H1 (cell line): Measurements from ENCODE around the gene AP2B1. TPM values are rescaled to one million over a fixed set of nuclear protein-coding genes. Genes with fewer than 3 reads are reported as not detected.

Source experiments
- CTCF ChIA-PET: fragments of 300-600 bp; sonication (Branson Sonifier 250); formaldehyde crosslinking; loops from one replicate; lab custom pipeline; 2021; ENCODE audit not compliant: partially characterized antibody; lab: Charles Lee
- POLR2A ChIA-PET: fragments of 300-600 bp; sonication (Branson Sonifier 250); formaldehyde crosslinking; loops from one replicate; lab custom pipeline; 2021; ENCODE audit warnings: inconsistent platforms; ENCODE audit not compliant: partially characterized antibody; lab: Charles Lee
- DNase-seq, 2 experiments: peaks; one replicate each; pipeline versions ENCODE4 v3.0.0 to v3.0.0-alpha.2; 2010 to 2022; ENCODE audit warnings: low spot score in 2 of 2, low read depth in 1 of 2, mixed read lengths in 1 of 2
- FAIRE-seq: peaks from 2 replicates; lab custom pipeline; 2011; peaks lifted over from hg19 to GRCh38; lab: Jason Lieb, UNC
- H2AFZ ChIP-seq: 2 replicates; pipeline ENCODE4 v1.8.1; 2012; ENCODE audit warnings: low read length, inconsistent platforms
- H2AK5ac ChIP-seq: 2 replicates; pipeline ENCODE4 v1.6.1; 2013; ENCODE audit warnings: low read depth, low read length
- H2BK120ac ChIP-seq: replicated peaks from 2 replicates; pipeline ENCODE3; 2013; ENCODE audit warnings: low read depth, low read length, inconsistent platforms
- H2BK12ac ChIP-seq: 2 replicates; pipeline ENCODE4 v1.6.1; 2013; ENCODE audit warnings: low read depth, low read length
- H2BK15ac ChIP-seq: 2 replicates; pipeline ENCODE4 v1.6.1; 2013; ENCODE audit warnings: low read length
- H2BK20ac ChIP-seq: 2 replicates; pipeline ENCODE4 v1.6.1; 2013; ENCODE audit warnings: low read length
- H2BK5ac ChIP-seq: 2 replicates; pipeline ENCODE4 v1.6.1; 2013; ENCODE audit warnings: low read depth, low read length
- H3K14ac ChIP-seq: 2 replicates; pipeline ENCODE4 v1.6.1; 2013; ENCODE audit warnings: inconsistent platforms; ENCODE audit not compliant: insufficient read length
- H3K18ac ChIP-seq: 2 replicates; pipeline ENCODE4 v1.6.1; 2013; ENCODE audit warnings: low read length; ENCODE audit errors: extremely low read depth
- H3K23ac ChIP-seq: 2 replicates; pipeline ENCODE4 v1.6.1; 2013; ENCODE audit warnings: inconsistent platforms; ENCODE audit not compliant: insufficient read length
- H3K23me2 ChIP-seq: 2 replicates; pipeline ENCODE4 v1.6.1; 2013; ENCODE audit warnings: low read depth, low read length
- H3K27ac ChIP-seq: 2 replicates; pipeline ENCODE4 v1.6.1; 2011; ENCODE audit warnings: low read depth, low read length, inconsistent platforms
- H3K27me3 ChIP-seq, 4 experiments: replicated peaks in 1 of 4; 1 replicate in 1 of 4; 2 replicates in 3 of 4; pipeline versions ENCODE4 v1.6.1 to v1.8.1; 2011 to 2013; ENCODE audit warnings: low read length in 3 of 4, mild to moderate bottlenecking in 3 of 4, inconsistent platforms in 2 of 4, mixed read lengths in 2 of 4, moderate library complexity in 1 of 4; ENCODE audit not compliant: control insufficient read depth in 3 of 4, insufficient read depth in 3 of 4; ENCODE audit errors: extremely low read depth in 1 of 4
- H3K36me3 ChIP-seq, 4 experiments: 2 replicates each; pipeline versions ENCODE4 v1.6.1 to v1.8.1; 2011 to 2013; ENCODE audit warnings: mild to moderate bottlenecking in 4 of 4, low read length in 3 of 4, moderate library complexity in 2 of 4, control low read depth in 1 of 4, inconsistent platforms in 1 of 4; ENCODE audit not compliant: insufficient read depth in 4 of 4, control insufficient read depth in 2 of 4
- H3K4ac ChIP-seq: replicated peaks from 2 replicates; pipeline ENCODE3; 2013; ENCODE audit warnings: low read length, low read depth, mixed read lengths, inconsistent platforms; ENCODE audit not compliant: insufficient read length
- H3K4me1 ChIP-seq, 4 experiments: replicated peaks in 1 of 4; 1 replicate in 1 of 4; 2 replicates in 3 of 4; pipeline versions ENCODE4 v1.6.1 to v1.8.1; 2011 to 2013; ENCODE audit warnings: low read length in 3 of 4, inconsistent platforms in 2 of 4, mixed read lengths in 1 of 4; ENCODE audit not compliant: insufficient read depth in 4 of 4, control insufficient read depth in 3 of 4
- H3K4me2 ChIP-seq, 2 experiments: 2 replicates each; pipeline versions ENCODE4 v1.6.1 to v1.8.1; 2011 to 2013; ENCODE audit warnings: low read depth in 2 of 2, low read length in 2 of 2, control low read depth in 1 of 2, inconsistent platforms in 1 of 2, mild to moderate bottlenecking in 1 of 2; ENCODE audit not compliant: insufficient read depth in 1 of 2
- H3K4me3 ChIP-seq, 4 experiments: fragments of 200-600, 300-600 bp in 1 of 4; sonication (generic), shearing (Covaris generic), sonication (Bioruptor Twin) in 1 of 4; 2 replicates each; pipeline versions ENCODE4 v1.5.1 to v1.8.1; 2011 to 2016; ENCODE audit warnings: low read length in 4 of 4, low read depth in 3 of 4, control low read depth in 2 of 4, inconsistent platforms in 2 of 4, mild to moderate bottlenecking in 2 of 4, mixed read lengths in 1 of 4, moderate library complexity in 1 of 4; ENCODE audit not compliant: insufficient read depth in 2 of 4; ENCODE audit errors: extremely low read depth in 1 of 4
- H3K56ac ChIP-seq: replicated peaks from 2 replicates; pipeline ENCODE3; 2013; ENCODE audit warnings: low read depth, mild to moderate bottlenecking, mixed read lengths, low read length, inconsistent platforms; ENCODE audit not compliant: insufficient read length
- H3K79me1 ChIP-seq: 2 replicates; pipeline ENCODE4 v1.6.1; 2013; ENCODE audit warnings: low read depth, low read length, control low read depth
- H3K79me2 ChIP-seq, 2 experiments: 2 replicates each; pipeline versions ENCODE4 v1.6.1 to v1.8.1; 2012 to 2013; ENCODE audit warnings: low read length in 2 of 2, mild to moderate bottlenecking in 2 of 2, inconsistent platforms in 1 of 2; ENCODE audit not compliant: insufficient read depth in 2 of 2, control insufficient read depth in 1 of 2
- H3K9ac ChIP-seq, 4 experiments: replicated peaks in 1 of 4; 1 replicate in 1 of 4; 2 replicates in 3 of 4; pipeline versions ENCODE4 v1.6.1 to v1.8.1; 2011 to 2013; ENCODE audit warnings: low read depth in 3 of 4, low read length in 3 of 4, control low read depth in 2 of 4, mild to moderate bottlenecking in 2 of 4, moderate library complexity in 2 of 4, inconsistent platforms in 1 of 4; ENCODE audit errors: extremely low read depth in 1 of 4
- H3K9me3 ChIP-seq, 2 experiments: 2 replicates each; pipeline versions ENCODE4 v1.6.1 to v1.8.1; 2012 to 2013; ENCODE audit warnings: mild to moderate bottlenecking in 2 of 2, moderate library complexity in 2 of 2, control low read depth in 1 of 2, inconsistent platforms in 1 of 2, low read depth in 1 of 2, low read length in 1 of 2, mixed read lengths in 1 of 2; ENCODE audit not compliant: insufficient read depth in 2 of 2
- H4K20me1 ChIP-seq, 2 experiments: replicated peaks in 1 of 2; 2 replicates each; pipeline versions ENCODE3 to v1.8.1; 2011 to 2013; ENCODE audit warnings: inconsistent platforms in 2 of 2, low read length in 2 of 2, mild to moderate bottlenecking in 1 of 2; ENCODE audit not compliant: insufficient read depth in 2 of 2, control insufficient read depth in 1 of 2
- H4K5ac ChIP-seq: 2 replicates; pipeline ENCODE4 v1.6.1; 2013; ENCODE audit warnings: low read length, low read depth, mixed read lengths, inconsistent platforms; ENCODE audit not compliant: insufficient read length
- H4K8ac ChIP-seq: 2 replicates; pipeline ENCODE4 v1.8.0; 2013; ENCODE audit warnings: mild to moderate bottlenecking, moderate library complexity, low read length, inconsistent platforms; ENCODE audit not compliant: insufficient read depth; ENCODE audit errors: extremely low read depth
- H4K91ac ChIP-seq: replicated peaks from 2 replicates; pipeline ENCODE3; 2013; ENCODE audit warnings: low read length, mixed read lengths, inconsistent platforms; ENCODE audit not compliant: insufficient read length
- BRCA1 ChIP-seq: IDR thresholded peaks from 2 replicates; pipeline ENCODE4 v1.6.1; 2012; ENCODE audit warnings: low read depth, low read length, improper control_type of control experiment
- GTF2F1 ChIP-seq: IDR thresholded peaks from 2 replicates; pipeline ENCODE4 v1.6.1; 2012; ENCODE audit warnings: low read depth, low read length, improper control_type of control experiment, borderline replicate concordance
- KDM4A ChIP-seq: IDR thresholded peaks from one replicate; pipeline ENCODE4 v1.7.1; 2012; ENCODE audit warnings: low read depth, mild to moderate bottlenecking, moderate library complexity, low read length, inconsistent platforms; ENCODE audit not compliant: severe bottlenecking
- POLR2AphosphoS5 ChIP-seq: IDR thresholded peaks from 2 replicates; pipeline ENCODE4 v1.6.1; 2011; ENCODE audit warnings: low read depth, low read length
- WGBS, 2 experiments: shearing (Covaris generic) in 1 of 2; methylation state at CpG; one replicate each; pipeline versions ENCODE4 v1.1.6 to v1.1.7; 2013 to 2015; ENCODE audit warnings: low lambda C conversion rate in 2 of 2, mixed read lengths in 2 of 2, inconsistent platforms in 1 of 2, low coverage in 1 of 2, missing lambda C conversion rate in 1 of 2; ENCODE audit not compliant: insufficient replicate concordance in 2 of 2, insufficient coverage in 1 of 2, insufficient read length in 1 of 2; ENCODE audit errors: extremely low coverage in 1 of 2, missing lambda C conversion rate in 1 of 2; 5-methylcytosine and 5-hydroxymethylcytosine counted together
- polyA plus RNA-seq, 7 experiments: library from polyadenylated mRNA; depleted of rRNA in 3 of 7; stranded (reverse) in 5 of 7; unstranded in 2 of 7; fragments of >200 nt in 5 of 7; fragments of 200-250 nt in 2 of 7; gene quantifications; 1 replicate in 5 of 7; 2 replicates in 1 of 7; 4 replicates in 1 of 7; pipeline versions ENCODE4 v1.2.1 to v1.2.3, GENCODE V29; 2011 to 2013; ENCODE audit warnings: missing spikeins in 2 of 7, mixed read lengths in 2 of 7
- total RNA-seq: library from RNA; stranded (reverse); fragmentation: NEBNext Ultra II Directional; extraction: Animal tissue kit (Norgen Biotek cat#: 25700); gene quantifications from 2 replicates; pipeline ENCODE4 v1.2.1, GENCODE V29; 2021

AP2B1 gene
- total and polyA plus RNA-seq, 2 of the 8 experiments (the other 6 are each of a cell fraction or from before 2014, with no cell fraction given) = 95.5 to 199 TPM

GRCh38 chr17:35693662-35694061 lies 106.5 kb downstream of the AP2B1 start:
- no peaks in the 10 kb centered on the region for H3K23me2 ChIP-seq
- no peak overlapping the region for H4K8ac ChIP-seq
- H3K56ac ChIP-seq = no peak overlapping the region
- H3K9ac ChIP-seq = no peak overlapping the region
- no peak overlapping the region for H2BK15ac ChIP-seq
- no peak overlapping the region for H4K5ac ChIP-seq
- POLR2A ChIA-PET = interaction anchor here (1.0 kb wide), 1 partner anchor 18 kb away, joined by 3 read pairs; no protein-coding TSS in a partner anchor
- H3K4me3 ChIP-seq = no peak overlapping the region
- no peak overlapping the region for H3K18ac ChIP-seq
- no peaks in the 10 kb centered on the region for H3K79me2 ChIP-seq
- CTCF ChIA-PET = interaction anchor here (0.6 to 2.6 kb wide), 2 partner anchors 43 to 54 kb away, joined by 4 to 10 read pairs; no protein-coding TSS in a partner anchor
- H3K9me3 ChIP-seq = no peaks in the 10 kb centered on the region
- H3K36me3 ChIP-seq = peaks cover 0 to 20% (median 9%) of the 10 kb centered on the region in 4 experiments; a peak in 4 of 8 replicates
- no peak overlapping the region for H2BK5ac ChIP-seq
- H2AFZ ChIP-seq = no peak overlapping the region
- H3K4ac ChIP-seq = no peak overlapping the region
- no peak overlapping the region for H4K91ac ChIP-seq
- H2BK20ac ChIP-seq = no peak overlapping the region
- H2BK12ac ChIP-seq = no peak overlapping the region
- no peak overlapping the region for H3K27ac ChIP-seq
- H2AK5ac ChIP-seq = no peak overlapping the region
- H4K20me1 ChIP-seq = peaks cover 0 to 2% of the 10 kb centered on the region in 2 experiments
- WGBS, 2 experiments = 89% methylated on average over 3 of the region's 3 CpGs; no CpG with 5 or more reads in 1 of the 2 experiments
- no peak overlapping the region for H3K4me2 ChIP-seq
- H3K4me1 ChIP-seq = no peaks in the 10 kb centered on the region
- H3K79me1 ChIP-seq = no peaks in the 10 kb centered on the region
- DNase-seq = no peak
- H3K23ac ChIP-seq = no peak overlapping the region
- FAIRE-seq = no peak
- no peak overlapping the region for H3K14ac ChIP-seq
- H2BK120ac ChIP-seq = no peak overlapping the region
- H3K27me3 ChIP-seq = no peaks in the 10 kb centered on the region
- TF ChIP-seq KDM4A (no peak), BRCA1 (no peak), POLR2AphosphoS5 (no peak), GTF2F1 (no peak)
